Suprapubic skin (tissue), 4 donors: ENCODE data around the gene C2orf66. TPM values are rescaled to one million over a fixed set of nuclear protein-coding genes. Genes with fewer than 3 reads are reported as not detected.

Experiments
- DNase-seq, 2 donors: peaks; one replicate each; pipeline ENCODE4 v3.0.0-alpha.2; 2019; ENCODE audit warnings: low spot score in 2 of 2
- H3K27ac ChIP-seq: fragments of 200-600 bp; sonication (generic); one replicate; pipeline ENCODE4 v1.5.1; 2019
- H3K27me3 ChIP-seq: fragments of 200-600 bp; sonication (generic); one replicate; pipeline ENCODE4 v1.5.1; 2019
- H3K36me3 ChIP-seq: fragments of 200-600 bp; sonication (generic); one replicate; pipeline ENCODE4 v1.5.1; 2019
- H3K4me1 ChIP-seq: fragments of 200-600 bp; sonication (generic); one replicate; pipeline ENCODE4 v1.5.1; 2019
- H3K4me3 ChIP-seq: fragments of 200-600 bp; sonication (generic); one replicate; pipeline ENCODE4 v1.5.1; 2019; ENCODE audit warnings: mild to moderate bottlenecking
- H3K9me3 ChIP-seq: fragments of 200-600 bp; sonication (generic); one replicate; pipeline ENCODE4 v1.5.1; 2019
- CTCF ChIP-seq, 2 donors: fragments of 200-600 bp in 1 of 2; fragments of 450-650 bp in 1 of 2; sonication (generic) in 1 of 2; IDR thresholded peaks; one replicate each; pipeline ENCODE4 v1.5.1; 2016 to 2019; ENCODE audit warnings: antibody characterized with exemption in 2 of 2, mild to moderate bottlenecking in 1 of 2, moderate library complexity in 1 of 2
- EP300 ChIP-seq: sonication (generic); formaldehyde crosslinking; IDR thresholded peaks from one replicate; pipeline ENCODE4 v1.6.1; 2017; ENCODE audit warnings: antibody characterized with exemption
- POLR2A ChIP-seq, 2 donors: fragments of 450-650 bp; IDR thresholded peaks; one replicate each; pipeline ENCODE4 v1.6.1; 2017; ENCODE audit warnings: antibody characterized with exemption in 2 of 2, mild to moderate bottlenecking in 2 of 2, moderate library complexity in 2 of 2
- POLR2AphosphoS5 ChIP-seq, 3 donors: sonication (generic); formaldehyde crosslinking; IDR thresholded peaks; one replicate each; pipeline ENCODE4 v1.6.1; 2017; ENCODE audit warnings: antibody characterized with exemption in 3 of 3
- WGBS: methylation state at CpG from one replicate; pipeline ENCODE4 v1.1.5; 2018; 5-methylcytosine and 5-hydroxymethylcytosine counted together
- total RNA-seq, 4 donors: library from RNA; depleted of rRNA; stranded (reverse); fragments of >200 nt; gene quantifications; one replicate each; pipeline ENCODE4 v1.1.0, GENCODE V29; 2016

The C2orf66 gene
- total RNA-seq, 4 donors from 2014 or later, result not detected

GRCh38 chr2:196767101-196767500 is 42.1 kb downstream of the C2orf66 start:
- WGBS, result 84% methylated on average over 1 of the region's 1 CpG
- Histone ChIP-seq H3K9me3 (no peaks in the 10 kb centered on the region), H3K27me3 (no peaks in the 10 kb centered on the region), H3K36me3 (peaks cover 74% of the 10 kb centered on the region), H3K4me3 (no peak overlapping the region), H3K27ac (no peak overlapping the region), H3K4me1 (no peaks in the 10 kb centered on the region)
- TF ChIP-seq CTCF (IDR thresholded peaks at IDR 0.05) (no peak), POLR2AphosphoS5 (IDR thresholded peaks at IDR 0.05) (no peak), EP300 (no peak), POLR2A (IDR thresholded peaks at IDR 0.05) (no peak)
- DNase-seq, result no peak

GRCh38 chr2:196759378-196759706 is 49.8 kb downstream of the C2orf66 start:
- no peak overlapping the region for H3K27ac ChIP-seq
- H3K27me3 ChIP-seq, result no peaks in the 10 kb centered on the region
- no peak for TF ChIP-seq POLR2AphosphoS5 (IDR thresholded peaks at IDR 0.05)
- TF ChIP-seq EP300, result no peak
- no peak for TF ChIP-seq CTCF (IDR thresholded peaks at IDR 0.05)
- TF ChIP-seq POLR2A (IDR thresholded peaks at IDR 0.05), result no peak
- peaks cover 18% of the 10 kb centered on the region for H3K36me3 ChIP-seq
- peaks cover 10% of the 10 kb centered on the region for H3K9me3 ChIP-seq
- no peak for DNase-seq
- WGBS, result 71% methylated on average over 5 of the region's 5 CpGs
- no peak overlapping the region for H3K4me3 ChIP-seq
- no peaks in the 10 kb centered on the region for H3K4me1 ChIP-seq

DNA sequence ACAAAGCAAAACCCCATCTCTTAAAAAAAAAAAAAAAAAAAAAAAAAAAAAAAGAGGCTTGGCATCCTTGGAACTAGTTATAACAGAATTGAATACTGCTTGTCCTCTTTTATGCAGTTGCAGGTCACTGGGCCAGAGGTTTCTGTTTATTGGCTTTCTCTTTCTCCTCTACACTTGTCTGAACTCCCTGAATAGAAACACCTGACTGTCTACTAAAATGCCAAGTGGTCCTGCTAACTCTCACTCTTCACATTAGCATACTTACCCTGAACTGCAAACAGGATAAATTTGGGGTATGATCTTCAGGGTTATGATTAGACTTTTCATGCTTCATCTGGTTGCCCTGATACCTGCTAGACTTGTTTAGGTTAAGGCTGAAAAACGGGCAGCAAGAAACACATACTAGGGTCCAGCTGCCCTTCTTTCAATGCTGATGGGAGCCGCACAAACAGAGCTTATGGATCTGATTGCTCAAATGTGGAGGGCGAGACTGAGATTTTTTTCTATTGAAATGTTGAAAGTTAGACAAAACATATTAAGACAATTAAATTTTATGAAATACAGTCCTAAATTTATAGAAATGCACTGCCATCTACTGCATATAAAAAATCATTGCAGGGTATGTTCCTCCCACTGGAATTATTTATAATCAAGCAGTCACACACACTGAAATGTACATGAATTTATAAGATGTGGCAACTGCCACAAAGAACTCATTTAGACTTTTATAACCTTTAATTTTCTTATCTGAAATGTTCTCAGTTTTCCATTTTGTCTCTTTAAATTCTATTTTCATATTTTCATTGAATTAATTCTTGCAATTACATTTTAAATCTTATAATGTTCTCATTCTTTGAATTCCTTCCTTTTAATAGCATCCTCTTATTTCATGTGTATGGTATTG is 50.4 kb downstream of the C2orf66 start:
- Histone ChIP-seq H3K36me3 (peaks cover 14% of the 10 kb centered on the region), H3K27ac (no peak overlapping the region), H3K4me1 (no peaks in the 10 kb centered on the region), H3K4me3 (no peak overlapping the region), H3K9me3 (peaks cover 16% of the 10 kb centered on the region), H3K27me3 (no peaks in the 10 kb centered on the region)
- TF ChIP-seq EP300, result no peak
- TF ChIP-seq POLR2A (IDR thresholded peaks at IDR 0.05), result no peak
- TF ChIP-seq POLR2AphosphoS5 (IDR thresholded peaks at IDR 0.05), result no peak
- TF ChIP-seq CTCF (IDR thresholded peaks at IDR 0.05), result peak in 1 of 2 donors; percentile 21
- 75% methylated on average over 3 of the region's 3 CpGs for WGBS
- no peak for DNase-seq

Other genes starting within 250 kb of the C2orf66 start
- gene HECW2, start 215.8 kb downstream of the C2orf66 start, total RNA-seq, result 1 to 10 TPM; 3.4 to 6.2 (median 4.7) TPM
- 1 to 10 TPM; 2.0 to 6.7 (median 3.1) TPM for gene CCDC150, start 169.6 kb downstream of the C2orf66 start, total RNA-seq
- 10 to 100 TPM; 19.4 to 62.5 (median 22.7) TPM for gene GTF3C3, start 9.7 kb downstream of the C2orf66 start, total RNA-seq
- gene PGAP1, start 117.4 kb upstream of the C2orf66 start, total RNA-seq, result 10 to 100 TPM; 16.8 to 84.2 (median 32.2) TPM